HEK293T (cell line): ENCODE results near the gene ANK3.

Experiments used
- CTCF ChIA-PET: fragments of 350-600 bp; formaldehyde crosslinking; extraction: SDS; loops from one replicate; lab custom pipeline; 2021; ENCODE audit warnings: antibody characterized with exemption, inconsistent platforms; lab: Yijun Ruan, JAX
- POLR2A ChIA-PET: fragments of 350-600 bp; formaldehyde crosslinking; extraction: SDS; loops from one replicate; lab custom pipeline; 2020; ENCODE audit warnings: antibody characterized with exemption, inconsistent platforms; lab: Yijun Ruan, JAX
- DNase-seq: peaks from one replicate; pipeline ENCODE4 v3.0.0; 2012; ENCODE audit warnings: mixed read lengths; ENCODE audit errors: extremely low spot score
- ARNT ChIP-seq: fragments of 450-650 bp; IDR thresholded peaks from 2 replicates; pipeline ENCODE4 v1.6.1; 2017; ENCODE audit warnings: mild to moderate bottlenecking
- BHLHE40 ChIP-seq: fragments of 450-650 bp; IDR thresholded peaks from 2 replicates; pipeline ENCODE4 v1.6.1; 2016; ENCODE audit warnings: mild to moderate bottlenecking, moderate library complexity, borderline replicate concordance
- CTBP1 ChIP-seq: fragments of 450-650 bp; IDR thresholded peaks from 2 replicates; pipeline ENCODE4 v1.6.1; 2016; ENCODE audit warnings: borderline replicate concordance
- ELF4 ChIP-seq: fragments of 450-650 bp; IDR thresholded peaks from 2 replicates; pipeline ENCODE4 v1.6.1; 2017; ENCODE audit warnings: antibody characterized with exemption
- FOXA1 ChIP-seq: fragments of 450-650 bp; IDR thresholded peaks from 2 replicates; pipeline ENCODE4 v1.6.1; 2016; ENCODE audit warnings: mild to moderate bottlenecking
- FOXK2 ChIP-seq: fragments of 450-650 bp; IDR thresholded peaks from 2 replicates; pipeline ENCODE4 v1.6.1; 2016; ENCODE audit warnings: mild to moderate bottlenecking
- FOXM1 ChIP-seq: fragments of 450-650 bp; IDR thresholded peaks from 2 replicates; pipeline ENCODE4 v1.6.1; 2017; ENCODE audit warnings: mild to moderate bottlenecking, borderline replicate concordance
- HDGF ChIP-seq: fragments of 450-650 bp; IDR thresholded peaks from 2 replicates; pipeline ENCODE4 v1.6.1; 2017; ENCODE audit warnings: antibody characterized with exemption, borderline replicate concordance
- L3MBTL2 ChIP-seq: fragments of 450-650 bp; conservative IDR thresholded peaks from 2 replicates; pipeline ENCODE4 v1.6.1; 2016; ENCODE audit warnings: mild to moderate bottlenecking
- LEF1 ChIP-seq: fragments of 450-650 bp; IDR thresholded peaks from 2 replicates; pipeline ENCODE4 v1.6.1; 2017; ENCODE audit warnings: mild to moderate bottlenecking, borderline replicate concordance
- NFRKB ChIP-seq: fragments of 450-650 bp; IDR thresholded peaks from 2 replicates; pipeline ENCODE4 v1.6.1; 2016; ENCODE audit warnings: mild to moderate bottlenecking, moderate library complexity
- SP1 ChIP-seq: fragments of 450-650 bp; IDR thresholded peaks from 2 replicates; pipeline ENCODE4 v1.6.1; 2017
- SUZ12 ChIP-seq: fragments of 450-650 bp; IDR thresholded peaks from 2 replicates; pipeline ENCODE4 v1.6.1; 2016; ENCODE audit warnings: mild to moderate bottlenecking
- TARDBP ChIP-seq: fragments of 450-650 bp; IDR thresholded peaks from 2 replicates; pipeline ENCODE4 v1.6.1; 2016
- ZNF384 ChIP-seq: fragments of 450-650 bp; IDR thresholded peaks from 2 replicates; pipeline ENCODE4 v1.6.1; 2016
- TF ChIP-seq, protein P1 (sequence below): fragments of 450-650 bp; IDR thresholded peaks from 2 replicates; pipeline ENCODE4 v1.6.1; 2016

ANK3 gene

DNA sequence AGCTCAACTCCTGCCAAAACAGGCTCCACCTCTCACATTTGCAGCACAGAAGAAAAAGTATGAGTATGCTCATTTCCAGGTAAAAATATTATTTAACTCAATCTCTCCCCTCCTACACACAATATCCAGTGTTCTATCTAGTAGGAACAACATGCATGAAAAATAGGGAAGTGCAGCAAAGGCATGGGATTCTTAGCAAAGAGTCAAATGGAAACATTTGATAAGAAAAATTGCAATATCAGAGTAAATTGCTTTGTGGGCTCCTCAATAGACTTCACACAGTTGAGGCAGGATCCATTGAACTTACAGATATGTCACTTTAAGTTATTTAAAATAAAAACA, 150.9 kb downstream of the ANK3 start:
- ChIA-PET POLR2A (no interaction called here), CTCF (interaction anchor here (0.6 kb wide), 1 partner anchor 138 kb away, joined by 7 read pairs; no protein-coding TSS in a partner anchor)
- no peak for TF ChIP-seq FOXK2
- TF ChIP-seq BHLHE40 = no peak
- no peak for TF ChIP-seq ARNT
- TF ChIP-seq ZNF384 = no peak
- TF ChIP-seq SP1 = no peak
- no peak for TF ChIP-seq SUZ12
- TF ChIP-seq, protein P1, sequence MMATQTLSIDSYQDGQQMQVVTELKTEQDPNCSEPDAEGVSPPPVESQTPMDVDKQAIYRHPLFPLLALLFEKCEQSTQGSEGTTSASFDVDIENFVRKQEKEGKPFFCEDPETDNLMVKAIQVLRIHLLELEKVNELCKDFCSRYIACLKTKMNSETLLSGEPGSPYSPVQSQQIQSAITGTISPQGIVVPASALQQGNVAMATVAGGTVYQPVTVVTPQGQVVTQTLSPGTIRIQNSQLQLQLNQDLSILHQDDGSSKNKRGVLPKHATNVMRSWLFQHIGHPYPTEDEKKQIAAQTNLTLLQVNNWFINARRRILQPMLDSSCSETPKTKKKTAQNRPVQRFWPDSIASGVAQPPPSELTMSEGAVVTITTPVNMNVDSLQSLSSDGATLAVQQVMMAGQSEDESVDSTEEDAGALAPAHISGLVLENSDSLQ = no peak
- TF ChIP-seq FOXM1 = no peak
- no peak for TF ChIP-seq TARDBP
- no peak for TF ChIP-seq NFRKB
- TF ChIP-seq LEF1 = no peak
- no peak for TF ChIP-seq FOXA1
- no peak for DNase-seq

DNA sequence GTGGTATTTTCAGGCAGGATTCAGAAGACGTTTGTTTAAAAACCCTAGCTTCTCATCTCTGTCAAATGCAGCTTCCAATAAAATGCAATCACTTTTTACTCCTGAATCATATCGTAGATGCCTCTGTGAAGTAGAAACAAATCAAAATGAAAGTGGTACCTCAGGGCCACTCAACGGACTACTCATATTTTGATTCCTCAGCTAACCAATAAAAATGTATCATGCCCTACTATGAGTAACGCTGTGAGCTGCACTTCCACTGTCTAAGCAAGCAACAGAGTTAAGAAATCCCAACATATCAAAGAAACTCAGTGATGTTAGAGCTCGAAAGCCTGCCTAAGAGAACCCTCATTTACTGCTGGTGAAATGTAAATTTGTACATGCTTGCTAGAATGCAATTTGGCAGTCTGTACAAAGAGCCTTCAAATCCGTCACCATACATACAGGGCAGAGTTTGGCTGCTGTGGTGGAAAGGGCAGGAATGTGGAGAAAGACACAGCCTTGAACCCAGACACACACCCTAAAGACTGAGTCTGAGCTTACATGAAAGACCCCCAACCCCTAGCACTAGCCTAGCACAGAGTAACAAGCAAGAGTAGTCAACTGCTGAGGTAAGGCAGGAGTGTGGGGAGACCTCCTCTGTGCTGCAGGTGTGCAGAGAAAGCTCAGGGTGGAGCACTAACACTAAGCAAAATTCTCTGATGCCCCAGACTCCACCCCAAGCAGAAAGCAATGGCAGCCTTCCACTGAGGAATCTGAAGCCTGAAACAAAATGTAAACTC, 151.5 kb downstream of the ANK3 start:
- DNase-seq = peak; percentile 11
- TF ChIP-seq FOXA1 (no peak), TARDBP (no peak), ZNF384 (no peak), FOXK2 (no peak), BHLHE40 (no peak), CTBP1 (no peak), NFRKB (no peak)
- CTCF ChIA-PET = interaction anchor here (0.6 kb wide), 1 partner anchor 50 kb away, joined by 3 read pairs; no protein-coding TSS in a partner anchor
- POLR2A ChIA-PET = no interaction called here

DNA sequence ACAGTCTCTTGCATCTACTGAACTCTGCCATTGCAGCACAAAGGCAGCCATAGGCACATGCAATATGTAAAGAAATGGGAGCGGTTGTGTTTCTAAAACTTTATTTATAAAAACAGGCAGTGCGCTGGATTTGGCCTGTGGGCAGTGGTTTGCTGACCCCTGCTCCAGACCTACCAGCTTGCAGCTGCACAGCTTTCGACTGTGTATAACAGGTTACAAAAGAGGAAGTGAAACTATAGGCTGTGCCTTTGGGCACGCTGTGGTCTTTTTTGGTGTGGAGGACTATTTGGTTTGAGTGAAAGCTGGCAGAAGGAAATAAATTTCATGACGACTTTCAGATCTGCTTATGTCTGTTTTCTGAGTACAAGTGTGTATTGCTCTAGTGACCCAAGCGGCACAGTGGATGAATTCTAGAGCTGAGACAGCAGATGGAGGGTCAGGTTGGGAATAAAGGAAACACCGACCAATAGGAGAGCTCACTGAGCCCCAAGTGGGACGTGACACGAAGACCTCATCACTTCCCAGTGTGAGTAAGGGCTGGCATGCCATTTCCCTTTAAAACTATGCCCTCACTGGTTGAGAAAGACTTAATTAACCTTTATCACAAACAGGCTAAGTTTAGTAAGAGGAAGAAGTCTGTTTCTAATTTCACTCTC, 152.7 kb downstream of the ANK3 start:
- DNase-seq = no peak
- TF ChIP-seq HDGF = no peak
- TF ChIP-seq FOXM1 = no peak
- no peak for TF ChIP-seq SP1
- TF ChIP-seq ELF4 = no peak
- TF ChIP-seq TARDBP = no peak
- TF ChIP-seq ZNF384 = no peak
- TF ChIP-seq NFRKB = no peak
- no peak for TF ChIP-seq FOXK2
- no peak for TF ChIP-seq CTBP1
- TF ChIP-seq FOXA1 = no peak
- TF ChIP-seq BHLHE40 = no peak
- TF ChIP-seq L3MBTL2 = no peak
- TF ChIP-seq, protein P1 = no peak
- no peak for TF ChIP-seq LEF1
- no peak for TF ChIP-seq ARNT
- no peak for TF ChIP-seq SUZ12
- ChIA-PET CTCF (interaction anchor here (0.6 kb wide), 1 partner anchor 12 kb away, joined by 3 read pairs; no protein-coding TSS in a partner anchor), POLR2A (no interaction called here)

DNA sequence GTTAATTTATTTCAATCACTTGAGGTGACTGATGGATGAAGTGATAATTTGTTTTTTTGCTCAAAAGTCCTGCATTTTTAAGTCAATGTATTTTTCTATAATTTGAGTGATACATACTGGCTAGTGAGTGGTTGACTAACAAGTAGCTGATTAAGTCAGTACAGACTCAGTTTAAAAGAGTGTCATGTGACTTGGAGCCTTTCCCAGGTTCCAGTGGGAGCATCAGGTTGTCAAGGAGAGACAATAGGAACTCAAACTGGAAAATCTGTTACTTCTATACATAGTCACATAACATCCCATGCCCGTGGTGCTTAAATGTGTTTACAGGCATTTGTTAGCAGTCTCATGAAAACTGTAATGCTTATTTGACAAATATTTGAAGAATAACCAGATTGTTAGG, 154.7 kb downstream of the ANK3 start:
- POLR2A ChIA-PET = no interaction called here
- CTCF ChIA-PET = no interaction called here
- DNase-seq = no peak
- TF ChIP-seq TARDBP = no peak

DNA sequence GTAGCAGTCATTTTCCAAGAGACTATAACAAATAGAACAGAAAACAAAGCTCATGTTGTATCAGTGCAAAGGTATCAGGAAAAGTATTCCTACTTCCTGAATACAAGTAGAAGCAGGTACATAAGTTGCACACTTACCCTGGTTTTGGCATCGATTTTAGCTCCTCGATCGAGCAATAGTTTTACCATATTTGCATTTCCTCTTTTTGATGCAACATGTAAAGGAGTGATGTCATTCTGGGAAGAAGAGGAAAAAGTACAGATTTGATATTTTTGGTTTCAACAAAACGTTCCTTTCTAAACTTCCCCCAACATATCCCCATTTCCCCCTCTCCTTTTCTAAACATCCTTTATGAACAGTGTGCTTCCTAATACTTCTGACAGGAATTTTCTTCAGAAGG, 155.1 kb downstream of the ANK3 start:
- DNase-seq = no peak

DNA sequence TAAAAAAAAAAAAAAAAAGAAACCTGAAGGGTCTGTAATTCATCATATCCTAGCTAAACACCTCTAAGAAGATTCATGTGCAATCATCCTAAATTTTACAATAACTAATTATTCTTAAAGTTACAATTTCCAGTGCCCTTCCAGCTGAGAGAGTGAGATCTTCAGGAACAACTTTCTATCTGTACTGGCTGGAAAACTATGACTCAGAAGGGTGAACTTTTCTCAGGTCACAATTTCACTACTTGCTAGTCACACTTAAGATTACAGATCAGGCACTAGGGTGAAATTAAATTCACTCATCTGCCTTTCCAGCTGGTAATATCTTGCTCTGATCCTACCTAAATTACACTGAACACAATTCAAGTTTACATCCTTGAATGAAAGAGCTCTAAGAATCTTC, 158.8 kb downstream of the ANK3 start:
- TF ChIP-seq SUZ12 (no peak), ELF4 (no peak), TARDBP (no peak), ARNT (no peak), SP1 (no peak), ZNF384 (no peak), FOXA1 (no peak), FOXK2 (no peak)
- ChIA-PET CTCF (no interaction called here), POLR2A (no interaction called here)
- DNase-seq = no peak

More for the DNA sequence above, 155.1 kb downstream of the ANK3 start:
- no peak for TF ChIP-seq SUZ12
- TF ChIP-seq BHLHE40 = no peak
- no peak for TF ChIP-seq SP1
- TF ChIP-seq HDGF = no peak
- TF ChIP-seq FOXM1 = no peak
- TF ChIP-seq FOXK2 = no peak
- TF ChIP-seq CTBP1 = no peak
- no peak for TF ChIP-seq LEF1
- TF ChIP-seq FOXA1 = no peak
- no peak for TF ChIP-seq TARDBP
- no peak for TF ChIP-seq ARNT
- TF ChIP-seq ZNF384 = no peak
- POLR2A ChIA-PET = no interaction called here
- CTCF ChIA-PET = no interaction called here

DNA sequence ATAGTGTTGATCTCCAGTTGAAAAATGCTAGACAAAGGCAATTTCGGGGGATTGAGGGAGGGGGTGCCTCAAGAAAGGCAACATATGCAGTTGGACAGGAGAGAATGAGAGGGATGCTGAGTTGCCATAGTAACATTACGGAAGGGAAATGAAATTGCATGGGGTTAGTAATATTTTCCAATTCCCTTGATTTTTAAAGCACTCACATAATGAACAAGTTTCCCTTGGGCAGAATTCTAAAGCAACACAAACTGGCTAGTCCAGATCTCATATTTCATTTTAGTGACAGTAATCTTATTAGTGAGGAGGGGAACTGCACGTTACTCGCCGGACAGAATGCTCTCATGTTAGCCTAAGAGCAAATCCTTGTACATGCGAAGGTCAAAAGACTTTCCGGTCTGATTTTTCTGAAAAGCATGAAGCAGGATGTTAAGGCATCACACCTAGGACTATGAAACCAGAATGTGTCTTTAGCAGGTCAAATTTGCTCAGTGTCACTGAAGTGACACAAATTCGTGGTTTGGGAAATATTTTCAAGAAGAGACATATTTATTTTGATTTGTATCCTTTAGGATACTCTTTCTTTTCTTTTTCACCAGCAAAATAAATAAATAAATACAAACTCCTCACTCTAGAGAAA, 165.5 kb downstream of the ANK3 start:
- TF ChIP-seq ELF4 (no peak), SUZ12 (no peak), L3MBTL2 (no peak), LEF1 (no peak), ZNF384 (no peak), TARDBP (no peak), FOXM1 (no peak), ARNT (no peak), BHLHE40 (no peak), CTBP1 (no peak), FOXA1 (no peak), FOXK2 (no peak), HDGF (no peak), SP1 (no peak)
- TF ChIP-seq, protein P1 = no peak
- ChIA-PET POLR2A (no interaction called here), CTCF (no interaction called here)
- DNase-seq = no peak
